CD4-positive, alpha-beta T cell (primary cell): ENCODE data around the gene COQ8B. TPM values are rescaled to one million over a fixed set of nuclear protein-coding genes. Genes with fewer than 3 reads are reported as not detected.

ENCODE experiments used
- ATAC-seq: fragments of 200-7000 bp; cut with Tn5 transposase; one replicate; pipeline ENCODE4 v1.10.0; 2022; ENCODE audit warnings: mild to moderate bottlenecking; ENCODE audit not compliant: poor library complexity
- CTCF ChIA-PET: fragments of 350-600 bp; sonication (Branson Sonifier 250); formaldehyde crosslinking; loops from one replicate; lab custom pipeline; 2021; ENCODE audit warnings: antibody characterized with exemption, inconsistent platforms; lab: Charles Lee
- POLR2A ChIA-PET: fragments of 350-600 bp; sonication (Branson Sonifier 250); formaldehyde crosslinking; loops from one replicate; lab custom pipeline; 2021; ENCODE audit warnings: antibody characterized with exemption, inconsistent platforms; lab: Charles Lee
- DNase-seq, 14 experiments: peaks; one replicate each; pipeline ENCODE4 v3.0.0-alpha.2; 2013 to 2020; ENCODE audit warnings: mixed read lengths in 2 of 14
- H3K27ac ChIP-seq, 2 donors: one replicate each; pipeline versions ENCODE4 v1.5.1 to v1.7.0; 2013; ENCODE audit warnings: low read length in 2 of 2, low read depth in 1 of 2, mild to moderate bottlenecking in 1 of 2
- H3K27me3 ChIP-seq, 2 experiments: 1 replicate in 1 of 2; 2 replicates in 1 of 2; pipeline versions ENCODE4 v1.6.1 to v1.7.0; 2013; ENCODE audit warnings: low read length in 2 of 2, control low read depth in 1 of 2, mild to moderate bottlenecking in 1 of 2, moderate library complexity in 1 of 2; ENCODE audit not compliant: insufficient read depth in 2 of 2, control insufficient read depth in 1 of 2
- H3K36me3 ChIP-seq: one replicate; pipeline ENCODE4 v1.6.1; 2013; ENCODE audit warnings: low read length, control low read depth; ENCODE audit not compliant: insufficient read depth
- H3K4me1 ChIP-seq: one replicate; pipeline ENCODE4 v1.6.1; 2013; ENCODE audit warnings: low read length, control low read depth; ENCODE audit not compliant: insufficient read depth
- H3K4me3 ChIP-seq: one replicate; pipeline ENCODE4 v1.5.1; 2013; ENCODE audit warnings: mild to moderate bottlenecking, low read length, moderate library complexity
- H3K9me3 ChIP-seq, 2 experiments: 1 replicate in 1 of 2; 2 replicates in 1 of 2; pipeline versions ENCODE4 v1.6.1 to v1.7.0; 2013; ENCODE audit warnings: low read length in 2 of 2, mild to moderate bottlenecking in 2 of 2, control low read depth in 1 of 2, moderate library complexity in 1 of 2; ENCODE audit not compliant: control insufficient read depth in 1 of 2, insufficient read depth in 1 of 2
- H3K27ac Mint-ChIP-seq: one replicate; pipeline ENCODE4 v1.8.0; 2020; ENCODE audit warnings: mixed read lengths
- H3K27me3 Mint-ChIP-seq: one replicate; pipeline ENCODE4 v1.8.0; 2021; ENCODE audit warnings: mixed read lengths
- H3K36me3 Mint-ChIP-seq: one replicate; pipeline ENCODE4 v1.8.0; 2021; ENCODE audit warnings: low read depth, mixed read lengths
- H3K4me1 Mint-ChIP-seq: one replicate; pipeline ENCODE4 v1.8.0; 2021; ENCODE audit warnings: low read depth, mixed read lengths
- H3K4me3 Mint-ChIP-seq: one replicate; pipeline ENCODE4 v1.8.0; 2020; ENCODE audit warnings: mild to moderate bottlenecking, mixed read lengths
- H3K9me3 Mint-ChIP-seq: one replicate; pipeline ENCODE4 v1.8.0; 2020; ENCODE audit warnings: mixed read lengths
- intact Hi-C, 2 experiments: fragments of 100-400 bp; cut with DNase I in 1 of 2; cut with micrococcal nuclease in 1 of 2; formaldehyde crosslinking; loops; one replicate each; pipeline versions ENCODE4 v1.15.1 to v1.9.0; 2023 to 2025; cut with DNase I, micrococcal nuclease
- total RNA-seq, 174 experiments: library from RNA in 2 of 174; stranded (reverse) in 2 of 174; gene quantifications; one replicate each; pipeline ENCODE4 v1.2.3 and lab custom pipeline; 2021 to 2026
- TF ChIP-seq, protein P1 (sequence below): fragments of 200-600 bp; IDR thresholded peaks from one replicate; pipeline ENCODE4 v1.8.0; 2022; ENCODE audit warnings: antibody characterized with exemption, mild to moderate bottlenecking

Gene COQ8B
- total RNA-seq, 2 experiments from 2014 or later, result 16.4 to 18.3 TPM

DNA sequence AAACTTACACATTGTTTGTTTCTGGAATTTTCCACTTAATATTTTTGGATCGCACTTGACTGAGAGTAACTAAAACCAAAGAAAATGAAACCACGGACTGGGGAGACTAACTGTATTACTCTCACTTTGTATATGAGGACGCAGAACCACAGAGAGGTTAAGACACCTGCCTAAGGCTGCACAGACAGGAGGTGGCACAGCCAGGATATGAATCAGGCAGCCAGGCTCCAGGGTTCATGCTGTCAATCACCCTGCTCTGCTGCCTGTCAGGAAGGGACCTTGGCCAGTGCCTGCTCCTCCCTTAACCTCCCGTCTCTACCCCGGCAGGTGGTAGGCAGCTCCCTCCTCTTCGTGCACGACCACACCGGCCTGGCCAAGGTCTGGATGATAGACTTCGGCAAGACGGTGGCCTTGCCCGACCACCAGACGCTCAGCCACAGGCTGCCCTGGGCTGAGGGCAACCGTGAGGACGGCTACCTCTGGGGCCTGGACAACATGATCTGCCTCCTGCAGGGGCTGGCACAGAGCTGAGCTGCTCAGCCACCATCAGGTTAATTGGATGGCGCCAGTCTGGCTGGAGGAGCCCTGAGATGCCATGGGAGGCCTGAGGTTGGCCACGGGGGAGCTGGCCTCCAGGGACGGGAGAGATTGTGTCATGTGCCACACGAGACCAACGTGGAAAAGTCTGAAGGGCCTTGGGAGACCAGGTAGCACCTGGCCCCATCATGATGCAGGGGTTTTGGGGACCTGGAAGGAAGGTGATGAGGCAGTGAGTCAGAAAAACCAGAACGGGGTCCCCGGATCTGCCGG lies 22.5 kb upstream of the COQ8B start:
- H3K4me3 Mint-ChIP-seq, result no peak overlapping the region
- Histone ChIP-seq H3K4me3 (no peak overlapping the region), H3K27ac (no peak overlapping the region), H3K27me3 (no peaks in the 10 kb centered on the region), H3K4me1 (no peaks in the 10 kb centered on the region), H3K36me3 (peaks cover 33% of the 10 kb centered on the region), H3K9me3 (no peaks in the 10 kb centered on the region)
- peaks cover 36% of the 10 kb centered on the region for H3K36me3 Mint-ChIP-seq
- no peak for ATAC-seq
- no peaks in the 10 kb centered on the region for H3K4me1 Mint-ChIP-seq
- no peaks in the 10 kb centered on the region for H3K9me3 Mint-ChIP-seq
- no peak overlapping the region for H3K27ac Mint-ChIP-seq
- no peak for DNase-seq
- TF ChIP-seq, protein P1, sequence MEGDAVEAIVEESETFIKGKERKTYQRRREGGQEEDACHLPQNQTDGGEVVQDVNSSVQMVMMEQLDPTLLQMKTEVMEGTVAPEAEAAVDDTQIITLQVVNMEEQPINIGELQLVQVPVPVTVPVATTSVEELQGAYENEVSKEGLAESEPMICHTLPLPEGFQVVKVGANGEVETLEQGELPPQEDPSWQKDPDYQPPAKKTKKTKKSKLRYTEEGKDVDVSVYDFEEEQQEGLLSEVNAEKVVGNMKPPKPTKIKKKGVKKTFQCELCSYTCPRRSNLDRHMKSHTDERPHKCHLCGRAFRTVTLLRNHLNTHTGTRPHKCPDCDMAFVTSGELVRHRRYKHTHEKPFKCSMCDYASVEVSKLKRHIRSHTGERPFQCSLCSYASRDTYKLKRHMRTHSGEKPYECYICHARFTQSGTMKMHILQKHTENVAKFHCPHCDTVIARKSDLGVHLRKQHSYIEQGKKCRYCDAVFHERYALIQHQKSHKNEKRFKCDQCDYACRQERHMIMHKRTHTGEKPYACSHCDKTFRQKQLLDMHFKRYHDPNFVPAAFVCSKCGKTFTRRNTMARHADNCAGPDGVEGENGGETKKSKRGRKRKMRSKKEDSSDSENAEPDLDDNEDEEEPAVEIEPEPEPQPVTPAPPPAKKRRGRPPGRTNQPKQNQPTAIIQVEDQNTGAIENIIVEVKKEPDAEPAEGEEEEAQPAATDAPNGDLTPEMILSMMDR, result no peak
- CTCF ChIA-PET, result no interaction called here
- no peaks in the 10 kb centered on the region for H3K27me3 Mint-ChIP-seq
- POLR2A ChIA-PET, result interaction anchor here (1.1 kb wide), 1 partner anchor 23 kb away, joined by 3 read pairs; no protein-coding TSS in a partner anchor
- intact Hi-C loops, result no loop called here

- Mint-ChIP-seq H3K4me3 (no peak overlapping the region), H3K4me1 (no peaks in the 10 kb centered on the region), H3K27me3 (no peaks in the 10 kb centered on the region), H3K27ac (no peak overlapping the region), H3K9me3 (no peaks in the 10 kb centered on the region), H3K36me3 (peaks cover 56% of the 10 kb centered on the region)
- H3K36me3 ChIP-seq, result peaks cover 51% of the 10 kb centered on the region
- ATAC-seq, result no peak
- CTCF ChIA-PET, result no interaction called here
- no peaks in the 10 kb centered on the region for H3K4me1 ChIP-seq
- intact Hi-C loops, result no loop called here
- no peak for DNase-seq
- H3K4me3 ChIP-seq, result no peak overlapping the region
- H3K27me3 ChIP-seq, result no peaks in the 10 kb centered on the region
- TF ChIP-seq, protein P1, result no peak
- POLR2A ChIA-PET, result no interaction called here
- no peak overlapping the region for H3K27ac ChIP-seq
- no peaks in the 10 kb centered on the region for H3K9me3 ChIP-seq
These were observed 20.5 kb upstream of the COQ8B start for GRCh38 chr19:40737102-40737644.

DNA sequence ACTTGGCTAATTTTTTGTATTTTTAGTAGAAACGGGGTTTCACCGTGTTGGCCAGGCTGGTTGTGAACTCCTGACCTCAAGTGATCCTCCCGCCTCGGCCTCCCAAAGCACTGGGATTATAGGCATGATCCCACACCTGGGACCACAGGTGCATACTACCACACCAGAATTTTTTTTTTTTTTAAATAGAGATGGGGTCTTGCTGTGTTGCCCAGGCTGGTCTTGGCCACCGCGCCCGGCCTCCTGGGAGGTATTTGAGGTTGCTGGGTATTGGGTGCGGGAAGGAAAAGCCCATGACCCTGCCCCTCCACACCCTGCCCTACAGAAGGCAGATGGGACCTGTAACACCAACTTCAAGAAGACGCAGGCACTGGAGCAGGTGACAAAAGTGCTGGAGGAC lies 20.0 kb upstream of the COQ8B start:
- POLR2A ChIA-PET, result no interaction called here
- CTCF ChIA-PET, result no interaction called here
- H3K4me1 ChIP-seq, result no peaks in the 10 kb centered on the region

More for the DNA sequence above, 20.0 kb upstream of the COQ8B start:
- DNase-seq, result no peak
- Histone ChIP-seq H3K4me3 (no peak overlapping the region), H3K9me3 (no peaks in the 10 kb centered on the region), H3K36me3 (peaks cover 55% of the 10 kb centered on the region), H3K27me3 (no peaks in the 10 kb centered on the region), H3K27ac (no peak overlapping the region)
- Mint-ChIP-seq H3K36me3 (peaks cover 58% of the 10 kb centered on the region), H3K4me1 (no peaks in the 10 kb centered on the region), H3K9me3 (no peaks in the 10 kb centered on the region), H3K27ac (no peak overlapping the region), H3K27me3 (no peaks in the 10 kb centered on the region), H3K4me3 (no peak overlapping the region)
- TF ChIP-seq, protein P1, result no peak
- intact Hi-C loops, result no loop called here
- ATAC-seq, result no peak
